Left ventricle myocardium inferior (tissue), 1 donor: ENCODE results near the gene PLA2G4A. TPM values are rescaled to one million over a fixed set of nuclear protein-coding genes. Genes with fewer than 3 reads are reported as not detected.

Experiments
- DNase-seq: peaks from one replicate; pipeline ENCODE4 v3.0.0-alpha.2; 2020
- H3K27ac ChIP-seq: fragments of 200-600 bp; replicated peaks from 2 replicates; pipeline ENCODE4 v1.8.0; 2021
- H3K27me3 ChIP-seq: fragments of 200-600 bp; 2 replicates; pipeline ENCODE4 v1.8.0; 2021; ENCODE audit warnings: low read depth
- H3K36me3 ChIP-seq: fragments of 200-600 bp; 2 replicates; pipeline ENCODE4 v1.8.0; 2021
- H3K4me1 ChIP-seq: fragments of 200-600 bp; 2 replicates; pipeline ENCODE4 v1.8.0; 2021
- H3K4me3 ChIP-seq: fragments of 200-600 bp; 2 replicates; pipeline ENCODE4 v1.8.0; 2021; ENCODE audit warnings: mild to moderate bottlenecking, moderate library complexity
- H3K9me3 ChIP-seq: fragments of 200-600 bp; replicated peaks from 2 replicates; pipeline ENCODE4 v1.8.0; 2021
- intact Hi-C: fragments of 100-400 bp; cut with micrococcal nuclease; formaldehyde crosslinking; loops from one replicate; pipeline ENCODE4 v1.11.0; 2022
- total RNA-seq: library from RNA; stranded (reverse); fragmentation: NEBNext Ultra II Directional; extraction: Animal tissue kit (Norgen Biotek cat#: 25700); gene quantifications from one replicate; pipeline ENCODE4 v1.2.1, GENCODE V29; 2021
- TF ChIP-seq, protein P1 (sequence below): fragments of 200-600 bp; IDR thresholded peaks from 2 replicates; pipeline ENCODE4 v1.8.0; 2021; ENCODE audit warnings: antibody characterized with exemption, mild to moderate bottlenecking, borderline replicate concordance
- donor health status: DM: no; HTN: yes; CAD: no; lungs with severe emphysema.

The PLA2G4A gene
- total RNA-seq, 1 donor from 2014 or later: 2.7 TPM

DNA sequence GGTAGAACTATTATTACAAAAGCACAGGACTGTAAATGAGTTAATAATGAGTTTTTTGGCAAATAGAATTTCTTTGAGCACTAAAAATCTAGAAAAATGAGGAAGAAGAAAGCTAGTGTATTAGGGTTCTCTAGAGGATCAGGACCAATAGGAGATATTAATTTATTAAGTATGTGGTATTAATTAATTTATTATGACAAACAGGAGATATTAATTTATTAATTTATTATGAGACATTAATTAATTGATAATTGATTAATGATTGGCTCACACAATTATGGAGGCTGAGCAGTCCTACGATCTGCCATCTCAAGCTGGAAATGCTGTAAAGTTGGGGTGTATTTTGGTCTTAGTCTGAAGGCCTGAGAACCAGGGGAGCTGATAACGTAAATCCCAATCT, 31.2 kb downstream of the PLA2G4A start:
- TF ChIP-seq, protein P1, sequence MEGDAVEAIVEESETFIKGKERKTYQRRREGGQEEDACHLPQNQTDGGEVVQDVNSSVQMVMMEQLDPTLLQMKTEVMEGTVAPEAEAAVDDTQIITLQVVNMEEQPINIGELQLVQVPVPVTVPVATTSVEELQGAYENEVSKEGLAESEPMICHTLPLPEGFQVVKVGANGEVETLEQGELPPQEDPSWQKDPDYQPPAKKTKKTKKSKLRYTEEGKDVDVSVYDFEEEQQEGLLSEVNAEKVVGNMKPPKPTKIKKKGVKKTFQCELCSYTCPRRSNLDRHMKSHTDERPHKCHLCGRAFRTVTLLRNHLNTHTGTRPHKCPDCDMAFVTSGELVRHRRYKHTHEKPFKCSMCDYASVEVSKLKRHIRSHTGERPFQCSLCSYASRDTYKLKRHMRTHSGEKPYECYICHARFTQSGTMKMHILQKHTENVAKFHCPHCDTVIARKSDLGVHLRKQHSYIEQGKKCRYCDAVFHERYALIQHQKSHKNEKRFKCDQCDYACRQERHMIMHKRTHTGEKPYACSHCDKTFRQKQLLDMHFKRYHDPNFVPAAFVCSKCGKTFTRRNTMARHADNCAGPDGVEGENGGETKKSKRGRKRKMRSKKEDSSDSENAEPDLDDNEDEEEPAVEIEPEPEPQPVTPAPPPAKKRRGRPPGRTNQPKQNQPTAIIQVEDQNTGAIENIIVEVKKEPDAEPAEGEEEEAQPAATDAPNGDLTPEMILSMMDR: no peak
- peaks cover 4% of the 10 kb centered on the region for H3K4me1 ChIP-seq
- intact Hi-C loops: no loop called here
- H3K27ac ChIP-seq: no peak overlapping the region
- H3K27me3 ChIP-seq: no peaks in the 10 kb centered on the region
- DNase-seq: no peak
- no peaks in the 10 kb centered on the region for H3K36me3 ChIP-seq
- no peak overlapping the region for H3K4me3 ChIP-seq
- H3K9me3 ChIP-seq: peaks cover 4% of the 10 kb centered on the region

DNA sequence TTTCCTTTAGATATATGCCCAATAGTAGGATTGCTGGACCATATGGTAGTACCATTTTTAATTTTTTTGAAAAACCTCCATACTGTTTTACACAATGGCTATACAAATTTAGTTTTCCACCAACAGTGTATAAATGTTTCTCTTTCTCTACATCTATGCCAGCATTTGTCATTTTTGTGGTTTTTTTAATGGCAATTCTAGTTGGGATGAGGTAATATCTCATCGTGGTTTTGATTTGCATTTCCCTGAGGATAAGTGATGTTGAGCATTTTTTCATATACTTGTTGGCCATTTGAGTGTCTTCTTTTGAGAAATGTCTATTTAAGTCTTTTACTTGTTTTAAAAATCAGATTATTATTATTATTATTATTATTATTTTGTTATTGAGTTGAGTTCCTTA, 35.5 kb downstream of the PLA2G4A start:
- Histone ChIP-seq H3K27ac (no peak overlapping the region), H3K36me3 (no peaks in the 10 kb centered on the region), H3K4me1 (peaks cover under 1% of the 10 kb centered on the region), H3K27me3 (no peaks in the 10 kb centered on the region), H3K4me3 (no peak overlapping the region), H3K9me3 (no peaks in the 10 kb centered on the region)
- TF ChIP-seq, protein P1: no peak
- intact Hi-C loops: no loop called here
- no peak for DNase-seq

GRCh38 chr1:186865253-186865652, 36.5 kb downstream of the PLA2G4A start:
- Histone ChIP-seq H3K27ac (no peak overlapping the region), H3K36me3 (no peaks in the 10 kb centered on the region), H3K27me3 (no peaks in the 10 kb centered on the region), H3K9me3 (no peaks in the 10 kb centered on the region), H3K4me1 (no peaks in the 10 kb centered on the region), H3K4me3 (no peak overlapping the region)
- intact Hi-C loops: no loop called here
- DNase-seq: no peak
- TF ChIP-seq, protein P1: no peak

DNA sequence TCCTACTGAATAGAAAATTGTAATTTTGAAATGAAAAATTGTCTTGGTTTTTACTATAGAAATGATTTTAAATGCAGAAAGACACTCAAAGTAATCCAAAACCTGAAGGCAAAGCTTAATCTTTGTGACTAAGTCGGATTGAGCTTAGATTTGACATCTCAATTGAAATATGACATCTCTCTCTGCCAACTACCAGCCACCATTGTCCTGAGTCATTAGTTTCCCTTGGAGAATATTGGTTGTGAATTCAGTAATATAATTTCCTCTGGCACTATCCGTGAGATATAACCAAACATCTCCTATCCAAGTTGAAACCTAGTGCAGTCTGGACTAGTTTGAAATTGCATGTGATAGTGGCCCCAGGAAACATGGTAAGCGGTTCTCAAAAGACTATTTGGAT, 37.1 kb downstream of the PLA2G4A start:
- DNase-seq: no peak
- Histone ChIP-seq H3K27ac (no peak overlapping the region), H3K4me3 (no peak overlapping the region), H3K4me1 (no peaks in the 10 kb centered on the region), H3K27me3 (no peaks in the 10 kb centered on the region), H3K36me3 (no peaks in the 10 kb centered on the region), H3K9me3 (no peaks in the 10 kb centered on the region)
- TF ChIP-seq, protein P1: no peak
- intact Hi-C loops: no loop called here

GRCh38 chr1:186869526-186870228, 40.9 kb downstream of the PLA2G4A start:
- Histone ChIP-seq H3K4me3 (no peak overlapping the region), H3K4me1 (no peaks in the 10 kb centered on the region), H3K36me3 (no peaks in the 10 kb centered on the region), H3K9me3 (no peaks in the 10 kb centered on the region), H3K27me3 (no peaks in the 10 kb centered on the region), H3K27ac (no peak overlapping the region)
- intact Hi-C loops: no loop called here
- no peak for DNase-seq
- TF ChIP-seq, protein P1: no peak
